Activated CD8-positive, alpha-beta memory T cell treated with anti-CD3 and anti-CD28 coated beads, Interleukin-2, amount 50 U/mL, for 24 hours (primary cell): ENCODE results near the gene UGT1A7.
"Not testable (repeated sequence)": the region's sequence is repeated elsewhere in the genome, so short reads cannot be mapped to it uniquely, and the experiment has no call there.

Source experiments
- DNase-seq: peaks from one replicate; pipeline ENCODE4 v3.0.0-alpha.2; 2020; ENCODE audit errors: extremely low read depth

Gene UGT1A7

DNA sequence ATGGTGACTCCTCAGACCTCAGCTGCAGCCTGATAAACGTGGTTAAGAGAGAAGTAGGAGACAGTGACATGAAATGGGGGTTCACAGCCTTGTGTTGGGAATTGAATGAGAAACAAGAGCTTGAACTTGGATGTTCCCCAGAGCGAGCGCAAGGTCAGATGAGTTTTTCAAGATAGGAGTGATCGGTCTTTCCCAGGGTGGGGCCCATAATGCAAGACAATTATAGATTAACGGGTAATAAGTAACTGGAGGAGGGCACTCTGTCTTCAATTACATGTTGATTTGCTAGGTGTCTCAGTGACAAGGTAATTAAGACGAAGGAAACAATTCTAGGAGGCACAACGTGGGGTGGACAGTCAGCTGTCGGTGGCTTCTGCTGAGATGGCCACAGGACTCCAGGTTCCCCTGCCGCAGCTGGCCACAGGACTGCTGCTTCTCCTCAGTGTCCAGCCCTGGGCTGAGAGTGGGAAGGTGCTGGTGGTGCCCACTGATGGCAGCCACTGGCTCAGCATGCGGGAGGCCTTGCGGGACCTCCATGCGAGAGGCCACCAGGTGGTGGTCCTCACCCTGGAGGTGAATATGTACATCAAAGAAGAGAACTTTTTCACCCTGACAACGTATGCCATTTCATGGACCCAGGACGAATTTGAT, 31.0 kb downstream of the UGT1A7 start, which contains the start of gene UGT1A5:
Gene UGT1A5 (plus strand): TSS at position 297 of the 651 bp plus-strand sequence. CDS start 85 bp downstream, at position 382.
- DNase-seq, result no peak

DNA sequence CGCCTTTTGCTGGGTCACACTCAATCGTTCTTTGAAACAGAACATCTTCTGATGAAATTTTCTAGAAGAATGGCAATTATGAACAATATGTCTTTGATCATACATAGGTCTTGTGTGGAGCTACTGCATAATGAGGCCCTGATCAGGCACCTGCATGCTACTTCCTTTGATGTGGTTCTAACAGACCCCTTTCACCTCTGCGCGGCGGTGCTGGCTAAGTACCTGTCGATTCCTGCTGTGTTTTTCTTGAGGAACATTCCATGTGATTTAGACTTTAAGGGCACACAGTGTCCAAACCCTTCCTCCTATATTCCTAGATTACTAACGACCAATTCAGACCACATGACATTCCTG, 31.5 kb downstream of the UGT1A7 start:
- no peak for DNase-seq

DNA sequence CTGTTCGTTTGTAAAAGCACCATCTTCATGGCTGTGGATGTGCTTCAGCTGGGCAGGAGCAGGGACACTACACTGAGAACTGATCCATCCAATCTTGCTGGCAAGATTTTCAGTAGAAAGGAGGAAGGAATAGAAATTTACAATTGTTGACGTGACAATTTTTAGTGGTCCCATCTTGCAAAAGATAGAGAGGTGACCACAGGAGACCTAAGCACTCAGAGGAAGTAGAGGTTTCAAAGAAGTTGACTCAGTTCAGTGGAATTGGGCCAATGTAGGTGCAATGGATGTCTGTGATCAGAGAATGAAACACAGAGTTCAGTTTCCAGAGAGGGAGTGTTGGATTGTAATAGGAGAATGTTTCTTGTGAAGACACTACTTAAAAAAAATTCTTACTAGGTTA, 32.4 kb downstream of the UGT1A7 start:
- DNase-seq, result no peak

DNA sequence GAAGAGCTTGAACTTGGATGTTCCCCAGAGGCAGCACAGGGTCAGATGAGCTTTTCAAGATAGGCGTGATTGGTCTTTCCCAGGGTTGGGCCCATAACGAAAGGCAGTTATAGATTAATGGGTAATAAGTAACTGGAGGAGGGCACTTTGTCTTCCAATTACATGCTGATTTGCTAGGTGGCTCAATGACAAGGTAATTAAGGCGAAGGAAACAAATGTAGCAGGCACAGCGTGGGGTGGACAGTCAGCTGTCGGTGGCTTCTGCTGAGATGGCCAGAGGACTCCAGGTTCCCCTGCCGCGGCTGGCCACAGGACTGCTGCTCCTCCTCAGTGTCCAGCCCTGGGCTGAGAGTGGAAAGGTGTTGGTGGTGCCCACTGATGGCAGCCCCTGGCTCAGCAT, 36.9 kb downstream of the UGT1A7 start, which contains the start of gene UGT1A4:
Gene UGT1A4 (plus strand): TSS at position 185 of the 400 bp plus-strand sequence. CDS start 85 bp downstream, at position 270.
- DNase-seq, result no peak

DNA sequence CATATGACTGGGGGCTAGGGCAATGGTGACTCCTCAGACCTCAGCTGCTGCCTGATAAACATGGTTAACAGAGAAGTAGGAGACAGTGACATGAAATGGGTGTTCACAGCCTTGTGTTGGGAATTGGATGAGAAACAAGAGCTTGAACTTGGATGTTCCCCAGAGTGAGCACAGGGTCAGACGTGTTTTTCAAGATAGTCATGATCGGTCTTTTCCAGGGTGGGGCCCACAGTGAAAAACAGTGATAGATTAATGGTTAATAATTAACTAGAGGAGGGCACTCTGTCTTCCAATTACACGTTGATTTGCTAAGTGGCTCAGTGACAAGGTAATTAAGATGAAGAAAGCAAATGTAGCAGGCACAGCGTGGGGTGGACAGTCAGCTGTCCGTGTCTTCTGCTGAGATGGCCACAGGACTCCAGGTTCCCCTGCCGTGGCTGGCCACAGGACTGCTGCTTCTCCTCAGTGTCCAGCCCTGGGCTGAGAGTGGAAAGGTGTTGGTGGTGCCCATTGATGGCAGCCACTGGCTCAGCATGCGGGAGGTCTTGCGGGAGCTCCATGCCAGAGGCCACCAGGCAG, 47.1 kb downstream of the UGT1A7 start, which contains the start of gene UGT1A3:
Gene UGT1A3 (plus strand): TSS at position 320 of the 579 bp plus-strand sequence. CDS start 85 bp downstream, at position 405.
- no peak for DNase-seq

DNA sequence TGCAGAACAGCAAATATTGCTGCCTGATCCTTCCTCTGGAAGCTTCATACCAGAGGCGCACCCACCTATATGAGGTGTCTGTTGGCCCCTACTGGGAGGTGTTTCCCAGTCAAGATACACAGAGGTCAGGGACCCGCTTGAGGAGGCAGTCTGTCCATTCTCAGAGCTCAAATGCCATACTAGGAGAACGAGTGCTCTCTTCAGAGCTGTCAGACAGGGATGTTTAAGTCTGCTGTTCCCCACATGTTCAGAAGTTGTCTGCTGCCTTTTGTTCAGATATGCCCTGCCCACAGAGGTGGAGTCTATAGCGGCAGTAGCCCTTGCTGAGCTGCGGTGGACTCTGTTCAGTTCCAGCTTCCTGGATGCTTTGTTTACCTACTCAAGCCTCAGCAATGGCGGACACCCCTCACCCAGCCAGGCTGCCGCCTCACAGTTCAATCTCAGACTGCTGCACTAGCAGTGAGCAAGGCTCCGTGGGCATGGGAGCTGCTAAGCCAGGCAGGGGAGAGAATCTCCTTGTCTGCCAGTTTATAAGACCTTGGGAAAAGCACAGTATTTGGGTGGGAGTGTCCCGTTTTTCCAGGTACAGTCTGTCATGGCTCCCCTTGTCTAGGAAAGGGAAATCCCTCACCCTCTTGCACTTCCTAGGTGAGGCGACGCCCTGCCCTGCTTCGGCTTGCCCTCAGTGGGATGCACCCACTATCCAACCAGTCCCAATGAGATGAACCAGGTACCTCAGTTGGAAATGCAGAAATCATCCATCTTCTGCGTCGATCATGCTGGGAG, 55.4 kb downstream of the UGT1A7 start:
- DNase-seq, result not testable (repeated sequence)

DNA sequence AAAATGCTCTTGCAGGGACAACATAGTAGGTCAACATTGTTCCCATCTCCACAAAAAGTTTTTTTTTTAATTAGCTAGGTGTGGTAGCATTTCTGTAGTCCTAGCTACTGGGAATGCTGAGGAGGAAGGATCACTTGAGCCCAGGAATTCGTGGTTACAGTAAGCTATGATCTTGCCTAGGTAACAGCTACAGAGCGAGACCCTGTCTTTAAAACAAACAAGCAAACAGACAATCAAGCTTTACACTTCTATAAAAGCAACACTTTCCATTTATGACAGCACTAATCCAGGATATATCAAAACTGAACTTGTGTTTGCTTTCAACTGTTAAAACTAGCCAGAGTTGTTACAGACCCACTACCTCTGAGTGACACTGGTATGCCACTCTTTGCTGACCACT, 59.2 kb downstream of the UGT1A7 start:
- no peak for DNase-seq

DNA sequence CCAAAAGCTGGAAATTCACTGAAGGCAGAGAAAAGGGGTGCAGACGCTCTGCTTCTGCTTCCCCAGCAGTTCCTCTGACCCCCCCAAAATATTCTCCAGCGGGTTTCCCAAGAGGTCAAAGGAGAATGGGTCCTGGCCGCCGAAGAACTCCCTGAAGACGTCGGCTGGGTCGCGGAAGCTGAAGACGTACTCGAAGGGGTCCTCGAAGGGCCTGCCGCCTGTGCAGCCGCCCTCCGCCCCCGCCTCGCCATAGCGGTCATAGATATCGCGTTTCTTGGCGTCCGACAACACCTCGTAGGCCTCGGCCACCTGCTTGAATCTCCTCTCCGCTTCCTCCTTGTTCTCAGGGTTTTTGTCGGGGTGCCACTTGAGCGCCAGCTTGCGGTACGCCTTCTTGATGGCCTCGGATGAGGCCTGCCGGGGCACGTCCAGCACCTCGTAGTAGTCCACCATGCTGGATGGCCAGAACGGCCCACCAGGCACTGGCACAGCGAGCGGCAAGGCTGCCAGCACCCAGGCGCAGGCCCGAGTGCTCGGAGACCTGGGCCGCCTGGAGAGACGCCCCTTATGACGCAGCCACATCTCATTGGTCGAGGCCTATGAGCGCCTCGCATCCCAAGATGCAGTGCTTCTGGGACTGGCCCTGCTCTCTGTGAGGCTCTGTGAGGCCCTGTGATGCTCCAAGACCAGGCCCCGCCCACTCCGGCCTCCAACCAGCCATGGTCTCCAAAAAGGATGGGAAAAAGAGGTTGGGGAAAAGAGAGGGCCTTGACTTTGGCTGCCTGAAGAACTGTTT, 62.0 kb downstream of the UGT1A7 start:
- DNase-seq, result no peak

DNA sequence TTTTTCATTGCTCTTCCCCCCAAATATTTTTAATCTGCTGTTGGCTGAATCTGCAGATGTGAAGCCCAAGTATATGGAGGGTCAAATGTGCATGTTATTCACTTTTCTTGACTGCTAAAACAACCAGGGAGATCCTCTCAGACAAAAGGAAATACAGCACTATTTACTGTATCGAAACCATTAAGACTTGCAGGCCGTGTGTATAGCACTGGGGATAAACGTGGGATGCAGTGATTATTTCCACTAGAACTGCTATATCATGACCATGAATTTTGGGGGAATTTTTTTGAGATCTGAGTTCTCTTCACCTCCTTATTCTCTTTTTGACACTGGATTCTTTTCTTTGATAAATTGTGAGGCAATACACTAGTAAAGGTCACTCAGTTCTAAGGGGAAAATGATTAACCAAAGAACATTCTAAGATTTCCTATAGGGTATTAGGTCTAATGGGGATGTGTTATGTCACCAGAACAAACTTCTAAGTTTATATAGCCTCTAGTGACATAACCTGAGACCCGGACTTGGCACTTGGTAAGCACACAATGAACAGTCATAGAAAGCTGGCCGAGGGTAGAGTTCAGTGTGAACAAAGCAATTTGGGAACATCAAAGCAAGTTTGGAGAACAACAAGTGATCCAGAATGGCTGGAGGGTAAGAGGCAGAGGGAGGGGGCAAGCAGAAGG, 63.5 kb downstream of the UGT1A7 start:
- DNase-seq, result no peak

DNA sequence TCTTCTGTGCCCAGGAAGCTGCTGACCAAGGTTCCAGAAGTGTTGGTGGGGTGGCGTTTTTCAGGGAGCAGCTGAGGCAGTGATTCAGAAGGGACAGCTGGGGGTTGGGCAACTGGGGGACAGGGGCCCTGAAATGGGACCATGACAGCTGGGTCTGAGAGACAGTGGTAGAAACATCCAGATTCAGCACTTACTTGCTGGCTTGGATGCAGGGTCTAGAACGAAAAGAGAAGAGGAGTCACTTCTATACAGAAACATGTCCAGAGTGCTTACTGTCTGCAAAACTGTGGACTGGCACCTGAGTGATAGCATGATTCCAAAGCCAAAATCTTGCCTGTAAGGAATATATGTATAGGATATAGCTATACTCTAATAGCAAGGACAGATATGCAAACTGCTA, 64.1 kb downstream of the UGT1A7 start:
- not testable (repeated sequence) for DNase-seq

DNA sequence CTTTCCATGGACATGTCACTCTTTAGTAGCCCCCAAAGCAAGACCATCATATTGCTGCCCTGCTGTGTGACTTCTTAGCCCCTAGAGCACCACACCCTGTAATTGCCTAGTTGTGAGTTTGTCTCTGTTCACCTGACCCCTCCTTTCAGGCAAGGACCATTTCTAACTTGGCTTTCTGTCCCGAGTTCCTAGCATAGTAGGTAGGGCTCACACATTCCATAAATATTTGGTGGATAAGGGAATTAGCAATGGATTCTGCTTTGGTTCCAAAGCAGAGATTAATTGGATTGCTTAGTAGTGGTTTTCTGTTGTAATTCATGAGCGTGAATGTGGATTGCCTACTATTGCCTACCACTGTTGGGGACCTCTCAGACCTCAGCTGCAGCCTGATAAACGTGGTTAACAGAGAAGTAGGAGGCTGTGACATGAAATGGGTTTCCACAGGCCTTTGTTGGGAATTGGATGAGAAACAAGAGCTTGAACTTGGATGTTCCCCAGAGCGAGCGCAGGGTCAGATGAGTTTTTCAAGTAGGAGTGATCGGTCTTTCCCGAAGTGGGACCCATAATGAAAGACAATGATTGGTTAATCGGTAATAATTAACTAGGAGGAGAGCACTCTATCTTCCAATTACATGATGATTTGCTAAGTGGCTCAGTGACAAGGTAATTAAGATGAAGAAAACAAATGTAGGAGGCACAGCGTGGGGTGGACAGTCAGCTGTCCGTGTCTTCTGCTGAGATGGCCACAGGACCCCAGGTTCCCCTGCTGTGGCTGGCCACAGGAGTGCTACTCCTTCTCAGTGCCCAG, 65.0 kb downstream of the UGT1A7 start:
- no peak for DNase-seq

DNA sequence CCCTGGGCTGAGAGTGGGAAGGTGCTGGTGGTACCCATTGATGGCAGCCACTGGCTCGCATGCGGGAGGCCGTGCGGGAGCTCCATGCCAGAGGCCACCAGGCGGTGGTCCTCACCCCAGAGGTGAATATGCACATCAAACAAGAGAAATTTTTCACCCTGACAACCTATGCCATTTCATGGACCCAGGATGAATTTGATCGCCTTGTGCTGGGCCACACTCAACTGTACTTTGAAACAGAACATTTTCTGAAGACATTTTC, 65.5 kb downstream of the UGT1A7 start:
- DNase-seq, result no peak

DNA sequence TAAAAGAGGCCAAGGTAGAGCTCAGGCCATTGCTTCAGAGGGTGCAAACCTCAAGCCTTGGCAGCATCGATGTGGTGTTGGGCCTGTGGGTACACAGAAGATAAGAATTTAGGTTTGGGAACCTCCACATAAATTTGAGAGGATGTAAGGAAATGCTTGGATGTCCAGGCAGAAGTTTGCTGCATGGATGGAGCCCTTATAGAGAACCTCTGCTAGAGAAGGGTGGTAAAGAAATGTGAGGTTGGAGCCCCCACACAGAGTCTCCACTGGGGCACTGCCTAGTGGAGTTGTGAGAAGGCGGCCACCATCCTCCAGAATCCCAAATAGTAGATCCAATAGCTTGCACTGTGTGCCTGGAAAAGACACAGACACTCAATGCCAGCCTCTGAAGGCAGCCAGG, 69.0 kb downstream of the UGT1A7 start:
- not testable (repeated sequence) for DNase-seq

DNA sequence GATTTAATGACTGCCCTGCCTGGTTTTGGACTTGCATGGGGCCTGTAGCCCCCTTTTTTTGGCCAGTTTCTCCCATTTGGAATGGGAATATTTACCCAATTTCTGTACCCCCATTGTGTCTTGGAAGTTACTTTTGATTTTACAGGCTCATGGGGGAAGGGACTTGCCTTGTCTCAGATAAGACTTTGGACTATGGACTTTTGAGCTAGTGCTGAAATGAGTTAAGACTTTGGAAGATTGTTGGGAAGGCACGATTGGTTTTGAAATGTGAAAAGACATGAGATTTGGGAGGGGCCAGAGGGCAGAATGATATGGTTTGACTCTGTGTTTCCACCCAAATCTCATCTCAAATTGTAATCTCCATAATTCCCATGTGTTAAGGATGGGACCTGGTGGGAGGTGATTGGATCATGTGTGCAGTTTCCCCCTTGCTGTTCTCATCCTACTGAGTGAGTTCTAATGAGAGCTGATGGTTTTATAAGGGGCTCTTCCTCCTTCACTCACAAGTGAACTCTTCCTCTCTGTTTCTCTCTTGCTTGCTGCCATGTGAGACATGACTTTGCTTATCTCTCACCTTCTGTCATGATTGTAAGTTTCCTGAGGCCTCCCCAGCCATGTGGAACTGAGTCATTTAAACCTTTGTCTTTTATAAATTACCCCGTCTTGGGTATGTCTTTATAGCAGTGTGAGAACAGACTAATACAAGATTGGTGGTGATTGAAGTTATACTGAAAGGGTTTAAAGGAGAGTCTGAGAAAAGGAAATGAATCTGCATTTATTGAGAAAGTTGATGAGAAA, 69.7 kb downstream of the UGT1A7 start:
- DNase-seq, result not testable (repeated sequence)

DNA sequence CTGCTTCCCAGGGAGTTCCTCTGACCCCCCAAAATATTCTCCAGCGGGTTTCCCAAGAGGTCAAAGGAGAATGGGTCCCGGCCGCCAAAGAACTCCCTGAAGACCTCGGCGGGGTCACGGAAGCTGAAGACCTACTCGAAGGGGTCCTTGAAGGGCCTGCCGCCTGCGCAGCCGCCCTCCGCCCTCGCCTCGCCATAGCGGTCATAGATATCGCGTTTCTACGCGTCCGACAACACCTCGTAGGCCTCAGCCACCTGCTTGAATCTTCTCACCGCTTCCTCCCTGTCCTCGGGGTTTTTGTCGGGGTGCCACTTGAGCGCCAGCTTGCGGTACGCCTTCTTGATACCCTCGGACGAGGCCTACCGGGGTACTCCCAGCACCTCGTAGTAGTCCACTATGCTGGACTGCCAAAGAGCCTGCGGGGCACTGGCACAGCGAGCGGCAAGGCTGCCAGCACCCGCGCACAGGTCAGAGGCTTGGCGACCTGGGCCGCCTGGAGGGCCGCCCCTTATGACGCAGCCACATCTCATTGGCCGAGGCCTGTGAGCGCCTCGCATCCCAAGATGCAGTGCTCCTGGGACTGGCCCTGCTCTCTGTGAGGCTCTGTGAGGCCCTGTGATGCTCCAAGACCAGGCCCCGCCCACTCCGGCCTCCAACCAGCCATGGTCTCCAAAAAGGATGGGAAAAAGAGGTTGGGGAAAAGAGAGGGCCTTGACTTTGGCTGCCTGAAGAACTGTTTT, 73.3 kb downstream of the UGT1A7 start:
- no peak for DNase-seq

DNA sequence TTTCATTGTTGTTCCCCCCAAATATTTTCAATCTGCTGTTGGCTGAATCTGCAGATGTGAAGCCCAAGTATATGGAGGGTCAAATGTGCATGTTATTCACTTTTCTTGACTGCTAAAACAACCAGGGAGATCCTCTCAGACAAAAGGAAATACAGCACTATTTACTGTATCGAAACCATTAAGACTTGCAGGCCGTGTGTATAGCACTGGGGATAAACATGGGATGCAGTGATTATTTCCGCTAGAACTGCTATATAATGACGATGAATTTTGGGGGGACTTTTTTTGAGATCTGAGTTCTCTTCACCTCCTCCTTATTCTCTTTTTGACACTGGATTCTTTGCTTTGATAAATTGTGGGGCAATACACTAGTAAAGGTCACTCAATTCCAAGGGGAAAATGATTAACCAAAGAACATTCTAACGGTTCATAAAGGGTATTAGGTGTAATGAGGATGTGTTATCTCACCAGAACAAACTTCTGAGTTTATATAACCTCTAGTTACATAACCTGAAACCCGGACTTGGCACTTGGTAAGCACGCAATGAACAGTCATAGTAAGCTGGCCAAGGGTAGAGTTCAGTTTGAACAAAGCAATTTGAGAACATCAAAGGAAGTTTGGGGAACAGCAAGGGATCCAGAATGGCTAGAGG, 74.9 kb downstream of the UGT1A7 start:
- DNase-seq, result no peak

DNA sequence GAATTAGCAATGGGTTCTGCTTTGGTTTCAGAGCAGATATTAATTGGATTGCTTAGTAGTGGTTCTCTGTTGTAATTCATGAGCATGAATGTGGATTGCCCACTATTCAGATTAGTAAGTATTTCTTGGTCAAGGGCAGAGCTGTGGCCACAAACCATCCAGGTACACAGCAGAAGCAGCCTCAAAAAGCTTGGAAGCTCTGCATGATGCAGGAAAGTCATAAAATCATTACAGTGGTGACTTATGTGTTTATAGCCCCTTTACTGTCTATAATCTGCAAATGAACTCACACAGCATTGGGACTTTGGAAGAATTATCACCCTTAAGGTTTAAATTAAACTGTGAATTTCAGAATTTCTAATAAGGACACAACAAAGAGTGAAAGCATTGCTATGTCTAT, 76.4 kb downstream of the UGT1A7 start:
- DNase-seq, result no peak

DNA sequence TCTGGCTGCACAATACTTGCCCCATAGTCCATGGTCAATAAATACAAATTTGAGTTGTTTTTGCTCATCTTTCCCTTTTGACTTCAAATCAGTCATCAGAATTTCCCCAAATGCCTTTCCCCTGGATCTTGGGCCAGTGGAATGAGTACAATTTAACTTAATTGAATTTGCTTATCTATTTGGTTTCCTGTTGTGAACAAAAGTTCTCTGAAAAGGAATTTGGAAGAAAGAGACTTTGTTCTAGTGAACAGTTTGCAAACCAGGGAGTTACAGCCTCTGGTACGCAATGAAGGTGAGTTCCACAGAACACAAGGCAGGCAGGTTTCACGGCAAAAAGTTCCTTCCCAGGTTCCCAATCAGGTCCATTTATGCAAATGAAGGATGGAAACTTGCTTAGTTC, 77.1 kb downstream of the UGT1A7 start:
- DNase-seq, result no peak

DNA sequence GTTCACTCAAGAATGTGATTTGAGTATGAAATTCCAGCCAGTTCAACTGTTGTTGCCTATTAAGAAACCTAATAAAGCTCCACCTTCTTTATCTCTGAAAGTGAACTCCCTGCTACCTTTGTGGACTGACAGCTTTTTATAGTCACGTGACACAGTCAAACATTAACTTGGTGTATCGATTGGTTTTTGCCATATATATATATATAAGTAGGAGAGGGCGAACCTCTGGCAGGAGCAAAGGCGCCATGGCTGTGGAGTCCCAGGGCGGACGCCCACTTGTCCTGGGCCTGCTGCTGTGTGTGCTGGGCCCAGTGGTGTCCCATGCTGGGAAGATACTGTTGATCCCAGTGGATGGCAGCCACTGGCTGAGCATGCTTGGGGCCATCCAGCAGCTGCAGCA, 78.3 kb downstream of the UGT1A7 start, which contains the start of gene UGT1A1:
Gene UGT1A1 (plus strand): TSS at position 228 of the 400 bp plus-strand sequence. CDS start 18 bp downstream, at position 246.
- DNase-seq, result no peak
